Upper lobe of left lung (tissue), 6 donors: ENCODE data around the gene CLNS1A. TPM values are rescaled to one million over a fixed set of nuclear protein-coding genes. Genes with fewer than 3 reads are reported as not detected.

Experiments
- ATAC-seq, 2 donors: fragments of 200-7000 bp; cut with Tn5 transposase; one replicate each; pipeline ENCODE4 v1.9.1; 2022; ENCODE audit warnings: mild to moderate bottlenecking in 2 of 2, moderate library complexity in 2 of 2; ENCODE audit not compliant: low FRiP score in 2 of 2
- DNase-seq, 2 donors: peaks; one replicate each; pipeline ENCODE4 v3.0.0-alpha.2; 2019 to 2020
- H3K27ac ChIP-seq, 4 donors: fragments of 200-600 bp; sonication (generic); one replicate each; pipeline ENCODE4 v1.5.1; 2016 to 2019
- H3K27me3 ChIP-seq, 4 donors: fragments of 200-600 bp; sonication (generic); one replicate each; pipeline ENCODE4 v1.5.1; 2017 to 2019
- H3K36me3 ChIP-seq, 4 donors: fragments of 200-600 bp; sonication (generic); one replicate each; pipeline ENCODE4 v1.5.1; 2016 to 2019
- H3K4me1 ChIP-seq, 4 donors: fragments of 200-600 bp; sonication (generic); one replicate each; pipeline ENCODE4 v1.5.1; 2018 to 2019
- H3K4me3 ChIP-seq, 4 donors: fragments of 200-600 bp; sonication (generic); one replicate each; pipeline ENCODE4 v1.5.1; 2017 to 2019; ENCODE audit warnings: mild to moderate bottlenecking in 2 of 4, moderate library complexity in 1 of 4
- H3K9me3 ChIP-seq, 4 donors: fragments of 200-600 bp; sonication (generic); one replicate each; pipeline ENCODE4 v1.5.1; 2018 to 2019
- CTCF ChIP-seq, 6 experiments: fragments of 450-650 bp in 4 of 6; fragments of 200-600 bp in 2 of 6; sonication (generic) in 2 of 6; IDR thresholded peaks; one replicate each; pipeline ENCODE4 v1.5.1; 2016 to 2019; ENCODE audit warnings: antibody characterized with exemption in 6 of 6
- EP300 ChIP-seq, 4 donors: sonication (generic); formaldehyde crosslinking; IDR thresholded peaks; one replicate each; pipeline ENCODE4 v1.5.1; 2017; ENCODE audit warnings: antibody characterized with exemption in 4 of 4, control low read depth in 2 of 4
- POLR2A ChIP-seq, 4 donors: fragments of 450-650 bp; IDR thresholded peaks; one replicate each; pipeline ENCODE4 v1.5.1; 2016 to 2017; ENCODE audit warnings: antibody characterized with exemption in 4 of 4, mild to moderate bottlenecking in 2 of 4
- POLR2AphosphoS5 ChIP-seq, 2 donors: sonication (generic); formaldehyde crosslinking; IDR thresholded peaks; one replicate each; pipeline ENCODE4 v1.5.1; 2017; ENCODE audit warnings: antibody characterized with exemption in 2 of 2
- WGBS, 2 donors: methylation state at CpG; one replicate each; pipeline ENCODE4 v1.1.5; 2017 to 2018; 5-methylcytosine and 5-hydroxymethylcytosine counted together
- total RNA-seq, 6 donors: library from RNA; depleted of rRNA in 4 of 6; stranded (reverse); fragments of >200 nt in 4 of 6; gene quantifications; one replicate each; pipeline versions ENCODE4 v1.1.0 to v1.2.1, GENCODE V29; 2016 to 2021
- donor health status: DM: no; HTN: no; CAD: no; lungs with moderate emphysema.
- donor health status: DM: no; HTN: yes; CAD: no; lungs with severe emphysema.

The CLNS1A gene
- total RNA-seq, 6 donors from 2014 or later: 32.5 to 72.3 (median 54.9) TPM

DNA sequence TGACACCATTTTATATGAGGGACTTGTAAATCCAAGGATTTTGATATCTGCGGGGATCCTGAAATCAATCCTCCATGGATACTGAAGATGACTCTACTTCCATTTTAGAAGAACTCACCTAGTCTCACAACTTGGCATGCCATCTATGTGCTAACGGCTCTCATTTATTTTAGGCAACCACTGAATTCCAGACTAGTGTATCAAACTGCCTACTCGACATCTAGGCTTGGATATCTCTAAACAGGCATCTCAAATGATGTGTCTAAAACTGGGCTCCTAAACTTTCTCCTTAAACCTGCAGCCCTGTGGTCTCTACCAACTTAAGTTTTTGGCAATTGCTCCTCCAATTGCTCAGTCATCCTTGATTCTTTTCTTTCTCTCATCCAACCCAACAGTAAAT lies 31.2 kb upstream of the CLNS1A start:
- Histone ChIP-seq H3K27me3 (no peaks in the 10 kb centered on the region), H3K9me3 (no peaks in the 10 kb centered on the region), H3K4me3 (no peak overlapping the region), H3K36me3 (peaks cover 19 to 76% (median 45%) of the 10 kb centered on the region in 4 donors), H3K4me1 (no peaks in the 10 kb centered on the region), H3K27ac (no peak overlapping the region)
- TF ChIP-seq EP300 (IDR thresholded peaks at IDR 0.05) (no peak), POLR2A (IDR thresholded peaks at IDR 0.05) (no peak), POLR2AphosphoS5 (IDR thresholded peaks at IDR 0.05) (no peak), CTCF (IDR thresholded peaks at IDR 0.05) (no peak)
- DNase-seq (no peak), ATAC-seq (no peak)
- WGBS, 2 donors: 93 to 94% methylated on average over 3 of the region's 3 CpGs

- 76 to 81% methylated on average over 7 of the region's 7 CpGs for WGBS, 2 donors
Observed at GRCh38 chr11:77665240-77665965, 27.8 kb upstream of the CLNS1A start.

GRCh38 chr11:77661670-77662069 lies 24.1 kb upstream of the CLNS1A start:
- WGBS, 2 donors: 91 to 94% methylated on average over 3 of the region's 3 CpGs
- peaks cover 0 to 12% (median 3%) of the 10 kb centered on the region in 4 donors for H3K36me3 ChIP-seq
- no peak for DNase-seq
- H3K27ac ChIP-seq: no peak overlapping the region
- TF ChIP-seq CTCF (IDR thresholded peaks at IDR 0.05) (no peak), POLR2A (IDR thresholded peaks at IDR 0.05) (no peak), EP300 (IDR thresholded peaks at IDR 0.05) (no peak), POLR2AphosphoS5 (IDR thresholded peaks at IDR 0.05) (no peak)
- no peak for ATAC-seq
- no peaks in the 10 kb centered on the region for H3K27me3 ChIP-seq
- H3K4me3 ChIP-seq: no peak overlapping the region
- no peaks in the 10 kb centered on the region for H3K9me3 ChIP-seq
- H3K4me1 ChIP-seq: no peaks in the 10 kb centered on the region

More at GRCh38 chr11:77665240-77665965, 27.8 kb upstream of the CLNS1A start:
- peaks cover 7 to 44% (median 31%) of the 10 kb centered on the region in 4 donors for H3K36me3 ChIP-seq
- TF ChIP-seq POLR2AphosphoS5 (IDR thresholded peaks at IDR 0.05): no peak
- TF ChIP-seq EP300 (IDR thresholded peaks at IDR 0.05): no peak
- no peak for TF ChIP-seq POLR2A (IDR thresholded peaks at IDR 0.05)
- TF ChIP-seq CTCF (IDR thresholded peaks at IDR 0.05): no peak
- ATAC-seq (no peak), DNase-seq (no peak)
- no peaks in the 10 kb centered on the region for H3K4me1 ChIP-seq
- H3K27me3 ChIP-seq: no peaks in the 10 kb centered on the region
- H3K4me3 ChIP-seq: no peak overlapping the region
- H3K9me3 ChIP-seq: no peaks in the 10 kb centered on the region
- H3K27ac ChIP-seq: no peak overlapping the region

DNA sequence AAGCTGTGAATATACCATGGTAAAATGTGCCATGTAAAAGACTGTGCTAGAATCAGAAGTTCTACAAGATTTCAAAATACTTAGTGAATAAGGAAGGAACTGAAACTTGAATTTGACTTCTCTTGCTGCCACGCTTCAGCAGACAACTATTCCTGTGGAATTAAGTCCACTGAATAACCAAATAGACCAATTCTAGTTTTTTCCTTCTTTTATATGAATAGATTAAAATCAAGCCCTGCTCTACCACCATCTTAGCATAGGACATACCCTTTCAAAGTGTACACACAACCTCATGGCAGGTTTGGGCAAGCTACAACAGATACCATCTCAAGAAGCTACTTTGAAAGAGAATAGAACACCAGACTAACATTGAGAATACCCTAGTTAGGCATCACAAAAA lies 23.4 kb upstream of the CLNS1A start:
- ATAC-seq: no peak
- H3K27me3 ChIP-seq: no peaks in the 10 kb centered on the region

More for the DNA sequence above, 23.4 kb upstream of the CLNS1A start:
- Histone ChIP-seq H3K9me3 (no peaks in the 10 kb centered on the region), H3K36me3 (peaks cover 0 to 7% (median 1%) of the 10 kb centered on the region in 4 donors), H3K4me3 (no peak overlapping the region), H3K4me1 (no peaks in the 10 kb centered on the region), H3K27ac (no peak overlapping the region)
- TF ChIP-seq CTCF (IDR thresholded peaks at IDR 0.05) (no peak), EP300 (IDR thresholded peaks at IDR 0.05) (no peak)
- no peak for DNase-seq
- WGBS, 2 donors: 65 to 67% methylated on average over 1 of the region's 1 CpG
